GM12892 (cell line): Measurements from ENCODE around the gene CADPS.

Experiments used
- POLR2A ChIP-seq: IDR thresholded peaks from 2 replicates; pipeline ENCODE4 v1.6.1; 2011; ENCODE audit warnings: low read depth, low read length, control low read depth
- POLR2AphosphoS5 ChIP-seq: IDR thresholded peaks from 2 replicates; pipeline ENCODE4 v1.6.1; 2011; ENCODE audit warnings: low read depth, low read length, control low read depth

DNA sequence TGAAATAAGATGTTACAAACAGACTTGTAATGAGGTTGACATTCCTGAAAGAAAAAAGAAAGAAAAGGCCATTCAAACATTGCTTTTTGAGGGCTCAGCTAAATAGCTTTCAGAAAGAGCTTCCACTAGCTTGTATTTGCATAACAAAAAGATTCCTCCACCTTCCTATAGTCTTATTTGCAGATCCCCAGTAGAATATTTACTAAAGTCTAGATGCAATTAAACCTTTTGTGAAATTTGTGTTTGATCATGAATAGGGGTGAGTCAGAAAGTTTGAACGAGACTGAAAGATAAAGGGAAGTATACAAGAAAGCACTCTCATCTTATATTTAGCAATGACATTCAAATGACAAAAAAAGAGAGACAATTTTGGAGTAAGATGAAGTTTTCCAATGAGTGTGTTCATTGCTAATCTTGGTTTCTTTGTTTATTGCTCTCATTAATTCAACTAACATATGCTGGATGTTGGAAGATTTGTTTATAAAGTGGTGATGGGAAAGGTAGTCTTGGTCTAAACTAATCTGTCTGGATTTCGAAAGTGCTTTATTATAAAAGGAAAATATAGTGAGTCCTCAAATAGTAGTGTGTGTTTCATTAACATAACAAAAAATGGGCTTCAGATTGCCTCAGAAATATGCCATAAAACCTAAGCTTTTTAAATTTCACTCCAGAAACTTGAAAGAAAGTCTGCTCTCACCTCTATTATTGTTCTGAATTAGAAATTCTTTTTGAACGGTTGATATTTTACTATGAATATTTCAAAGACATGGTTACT, 9.1 kb upstream of the CADPS start:
- TF ChIP-seq POLR2AphosphoS5 (no peak), POLR2A (no peak)
